Mesenchymal stem cell (in vitro differentiated cells and primary cell): Measurements from ENCODE around the gene KRT9.

Experiments used
- DNase-seq: peaks from one replicate; pipeline ENCODE4 v3.0.0-alpha.2; 2013
- H2AFZ ChIP-seq: one replicate; pipeline ENCODE4 v1.6.1; 2013; ENCODE audit warnings: low read depth, mild to moderate bottlenecking, control low read depth, inconsistent platforms, low read length, moderate library complexity
- H2AK5ac ChIP-seq: 2 replicates; pipeline ENCODE4 v1.6.1; 2013; ENCODE audit warnings: low read length, moderate library complexity, mild to moderate bottlenecking, inconsistent platforms; ENCODE audit not compliant: severe bottlenecking
- H2BK120ac ChIP-seq: one replicate; pipeline ENCODE4 v1.6.1; 2013; ENCODE audit warnings: low read depth, mild to moderate bottlenecking, inconsistent platforms, low read length, moderate library complexity
- H2BK12ac ChIP-seq, 2 experiments: one replicate each; pipeline ENCODE4 v1.6.1; 2013; ENCODE audit warnings: inconsistent platforms in 2 of 2, low read length in 2 of 2, mild to moderate bottlenecking in 2 of 2, moderate library complexity in 2 of 2, control low read depth in 1 of 2
- H2BK15ac ChIP-seq: one replicate; pipeline ENCODE4 v1.6.1; 2013; ENCODE audit warnings: mild to moderate bottlenecking, low read depth, inconsistent platforms; ENCODE audit not compliant: poor library complexity, severe bottlenecking
- H2BK5ac ChIP-seq: 2 replicates; pipeline ENCODE4 v1.6.1; 2013; ENCODE audit warnings: low read depth, mild to moderate bottlenecking, low read length, control low read depth, inconsistent platforms; ENCODE audit not compliant: poor library complexity, severe bottlenecking
- H3K14ac ChIP-seq, 2 experiments: one replicate each; pipeline ENCODE4 v1.6.1; 2013; ENCODE audit warnings: inconsistent platforms in 2 of 2, low read length in 2 of 2, control low read depth in 1 of 2, mild to moderate bottlenecking in 1 of 2, moderate library complexity in 1 of 2
- H3K18ac ChIP-seq, 2 experiments: one replicate each; pipeline ENCODE4 v1.6.1; 2013; ENCODE audit warnings: inconsistent platforms in 2 of 2, low read length in 2 of 2, control low read depth in 1 of 2, low read depth in 1 of 2, mild to moderate bottlenecking in 1 of 2
- H3K23ac ChIP-seq, 2 experiments: one replicate each; pipeline ENCODE4 v1.6.1; 2013; ENCODE audit warnings: inconsistent platforms in 2 of 2, low read length in 2 of 2, mild to moderate bottlenecking in 2 of 2, moderate library complexity in 2 of 2, control low read depth in 1 of 2
- H3K27ac ChIP-seq: 2 replicates; pipeline ENCODE4 v1.5.1; 2013; ENCODE audit warnings: mild to moderate bottlenecking, moderate library complexity, low read length, control low read depth, inconsistent platforms; ENCODE audit not compliant: poor library complexity, severe bottlenecking
- H3K27me3 ChIP-seq, 2 experiments: 2 replicates each; pipeline versions ENCODE4 v1.6.1 to v1.7.0; 2013; ENCODE audit warnings: low read length in 2 of 2, mild to moderate bottlenecking in 2 of 2, moderate library complexity in 2 of 2, control low read depth in 1 of 2, inconsistent platforms in 1 of 2; ENCODE audit not compliant: control insufficient read depth in 1 of 2, insufficient read depth in 1 of 2
- H3K36me3 ChIP-seq, 2 experiments: 2 replicates each; pipeline versions ENCODE4 v1.6.1 to v1.7.0; 2013; ENCODE audit warnings: low read length in 2 of 2, control low read depth in 1 of 2, inconsistent platforms in 1 of 2, low read depth in 1 of 2, mild to moderate bottlenecking in 1 of 2; ENCODE audit not compliant: insufficient read depth in 2 of 2, control insufficient read depth in 1 of 2
- H3K4ac ChIP-seq, 2 experiments: one replicate each; pipeline ENCODE4 v1.6.1; 2013; ENCODE audit warnings: inconsistent platforms in 2 of 2, low read length in 2 of 2, mild to moderate bottlenecking in 2 of 2, moderate library complexity in 2 of 2, control low read depth in 1 of 2, low read depth in 1 of 2
- H3K4me1 ChIP-seq: 2 replicates; pipeline ENCODE4 v1.6.1; 2013; ENCODE audit warnings: low read depth, low read length, control low read depth; ENCODE audit not compliant: control insufficient read depth, insufficient read depth
- H3K4me2 ChIP-seq: 2 replicates; pipeline ENCODE4 v1.6.1; 2013; ENCODE audit warnings: low read length, mild to moderate bottlenecking, inconsistent platforms; ENCODE audit not compliant: poor library complexity, severe bottlenecking
- H3K4me3 ChIP-seq, 2 experiments: 2 replicates each; pipeline versions ENCODE4 v1.5.1 to v1.7.0; 2013; ENCODE audit warnings: low read length in 2 of 2, mild to moderate bottlenecking in 2 of 2, control low read depth in 1 of 2, low read depth in 1 of 2; ENCODE audit not compliant: insufficient read depth in 1 of 2
- H3K79me1 ChIP-seq: replicated peaks from 2 replicates; pipeline ENCODE4 v1.6.1; 2013; ENCODE audit warnings: mild to moderate bottlenecking, control low read depth, low read length, inconsistent platforms; ENCODE audit not compliant: poor library complexity, severe bottlenecking
- H3K9ac ChIP-seq: 2 replicates; pipeline ENCODE4 v1.7.0; 2013; ENCODE audit warnings: mild to moderate bottlenecking, low read length, moderate library complexity
- H3K9me3 ChIP-seq: 2 replicates; pipeline ENCODE4 v1.7.0; 2013; ENCODE audit warnings: mild to moderate bottlenecking, low read length; ENCODE audit not compliant: control insufficient read depth
- H4K8ac ChIP-seq: one replicate; pipeline ENCODE4 v1.6.1; 2013; ENCODE audit warnings: inconsistent platforms, mild to moderate bottlenecking, low read length, moderate library complexity
- H4K91ac ChIP-seq: one replicate; pipeline ENCODE4 v1.6.1; 2013; ENCODE audit warnings: mild to moderate bottlenecking, low read length, inconsistent platforms
- WGBS: methylation state at CpG from one replicate; pipeline ENCODE4 v1.1.7; 2013; ENCODE audit warnings: mixed read lengths; 5-methylcytosine and 5-hydroxymethylcytosine counted together

KRT9 gene

GRCh38 chr17:41516147-41516829, 55.6 kb downstream of the KRT9 start:
- Histone ChIP-seq H3K9ac (no peak overlapping the region), H3K4me3 (no peak overlapping the region), H3K4ac (no peak overlapping the region), H3K9me3 (no peaks in the 10 kb centered on the region), H3K27ac (no peak overlapping the region), H2BK12ac (no peak overlapping the region), H3K4me1 (peaks cover 12% of the 10 kb centered on the region), H4K91ac (no peak overlapping the region), H3K4me2 (no peak overlapping the region), H3K27me3 (peaks cover 0 to 49% of the 10 kb centered on the region in 2 experiments), H2BK5ac (no peak overlapping the region), H3K23ac (no peak overlapping the region), H2BK120ac (no peak overlapping the region), H3K14ac (no peak overlapping the region), H3K36me3 (peaks cover 0 to 3% of the 10 kb centered on the region in 2 experiments), H4K8ac (no peak overlapping the region), H2BK15ac (no peak overlapping the region), H2AK5ac (no peak overlapping the region), H2AFZ (no peak overlapping the region), H3K79me1 (no peaks in the 10 kb centered on the region), H3K18ac (no peak overlapping the region)
- 95% methylated on average over 13 of the region's 14 CpGs for WGBS
- DNase-seq: no peak
